ENCODE data around the gene SERPINA12.
"Not testable (repeated sequence)": the region's sequence is repeated elsewhere in the genome, so short reads cannot be mapped to it uniquely, and the experiment has no call there.

The SERPINA12 gene

DNA sequence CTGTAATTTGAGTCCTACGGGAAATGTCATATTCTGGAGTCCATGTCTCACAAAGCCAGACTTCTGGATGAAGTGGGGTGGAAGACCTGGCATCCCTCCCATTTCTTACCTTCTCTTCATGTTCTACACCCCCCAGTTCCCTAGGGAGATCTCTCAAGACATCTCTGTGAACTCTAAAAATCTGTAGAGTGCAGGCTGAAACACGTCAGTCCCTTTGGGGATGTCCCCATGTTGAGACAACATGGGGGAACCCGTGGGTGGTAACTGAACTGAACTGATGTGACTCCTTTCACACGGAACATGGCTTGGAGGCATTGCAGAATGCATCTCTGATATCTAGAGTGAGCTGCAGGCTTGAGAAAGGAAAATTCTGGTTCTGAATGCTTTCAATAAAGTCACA, 15.2 kb downstream of the SERPINA12 start:
- no peak for DNase-seq (ENCODE audit: low read depth in 2 of 2, low spot score in 1 of 2)

- DNase-seq (ENCODE audit: low read depth in 2 of 2, low spot score in 1 of 2), result no peak
Measured at GRCh38 chr14:94491511-94491910, 17.8 kb downstream of the SERPINA12 start.

DNA sequence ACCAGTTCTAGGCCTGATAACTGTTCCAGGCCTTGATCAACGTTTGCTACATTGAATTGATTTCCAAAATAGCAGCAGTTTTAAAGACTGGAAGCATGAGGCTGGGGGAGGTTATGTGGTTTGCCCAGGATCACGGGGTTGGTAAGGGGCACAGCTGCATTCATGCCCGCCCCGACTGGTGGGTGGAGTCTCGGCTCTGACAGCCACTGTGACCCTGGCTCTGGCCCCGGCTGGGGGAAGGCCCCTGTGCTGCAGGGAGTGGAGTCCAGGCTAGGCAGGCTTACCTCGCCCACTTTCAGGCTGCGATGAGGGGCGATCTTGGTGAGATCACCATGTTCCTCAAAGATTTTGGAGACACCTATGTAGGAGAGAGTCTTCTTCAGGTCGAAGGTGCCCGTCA, 19.9 kb downstream of the SERPINA12 start:
- DNase-seq (ENCODE audit: low read depth in 2 of 2, low spot score in 1 of 2), result no peak

DNA sequence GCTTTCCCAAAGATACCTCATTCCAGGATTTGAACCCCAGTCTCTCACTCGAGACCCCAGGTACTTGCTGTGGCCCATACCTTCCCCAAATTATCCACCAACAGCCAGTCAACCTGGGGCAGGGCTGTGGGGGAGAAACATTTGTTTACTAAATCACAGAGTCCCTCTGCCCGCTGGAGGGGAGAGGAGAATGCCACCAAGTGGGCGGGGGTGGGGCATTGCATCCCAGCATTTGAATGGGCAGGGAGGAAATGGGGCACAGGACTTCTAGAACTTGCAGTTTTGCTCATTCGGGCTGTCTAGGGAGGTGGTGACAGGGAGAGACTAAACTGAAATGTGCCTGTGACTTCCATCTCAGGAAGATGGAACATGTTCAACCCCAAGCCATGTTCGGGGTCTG, 22.4 kb downstream of the SERPINA12 start:
- no peak for DNase-seq (ENCODE audit: low read depth in 2 of 2, low spot score in 1 of 2)

- no peak for DNase-seq (ENCODE audit: low read depth in 2 of 2, low spot score in 1 of 2)
Measured at GRCh38 chr14:94485944-94486841, 23.1 kb downstream of the SERPINA12 start.

GRCh38 chr14:94484481-94484880, 24.8 kb downstream of the SERPINA12 start:
- DNase-seq (ENCODE audit: low read depth in 2 of 2, low spot score in 1 of 2), result no peak

DNA sequence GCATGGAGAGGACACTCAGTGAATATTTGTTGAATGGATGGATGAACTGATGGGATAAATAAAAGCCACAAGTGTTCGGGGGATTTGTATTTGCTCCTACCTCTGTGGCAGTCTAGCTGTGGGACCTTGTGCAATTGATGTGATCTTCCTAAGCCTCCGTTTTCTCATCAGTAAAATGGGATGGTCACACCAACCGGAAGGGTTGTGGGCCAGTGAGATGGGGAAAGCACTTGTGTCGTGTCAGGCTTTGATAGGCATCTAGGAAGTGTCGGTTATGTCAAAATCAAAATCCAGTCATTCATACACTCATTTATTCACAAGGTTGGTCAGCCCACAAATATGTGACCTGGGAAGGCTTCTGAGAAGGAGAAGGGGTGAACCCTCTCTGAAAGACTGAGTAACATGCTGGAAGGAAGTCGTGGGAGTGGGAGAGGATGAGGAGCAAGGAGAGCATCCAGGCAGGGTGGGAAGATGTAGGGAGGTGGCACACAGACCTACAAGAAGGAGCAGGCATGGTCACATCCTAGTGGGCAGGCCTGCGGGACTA, 25.5 kb downstream of the SERPINA12 start:
- DNase-seq (ENCODE audit: low read depth in 2 of 2, low spot score in 1 of 2), result no peak

DNA sequence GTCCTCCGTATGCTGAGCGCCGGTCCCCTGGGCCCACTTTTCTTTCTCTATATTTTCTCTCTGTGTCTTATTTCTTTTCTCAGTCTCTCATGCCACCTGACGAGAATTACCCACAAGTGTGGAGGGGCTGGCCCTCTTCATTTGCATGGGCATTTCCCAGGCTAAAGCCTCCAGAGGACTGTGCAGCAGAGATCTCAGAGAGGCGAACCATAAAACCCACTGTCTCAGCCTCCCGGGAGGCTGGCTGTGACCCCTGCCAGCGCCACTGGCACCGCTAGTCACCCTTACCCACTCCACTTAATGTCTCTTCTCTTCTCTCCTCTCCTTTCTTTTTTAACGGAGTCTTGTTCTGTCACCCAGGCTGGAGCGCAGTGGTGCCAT, 26.2 kb downstream of the SERPINA12 start:
- DNase-seq (ENCODE audit: low read depth in 2 of 2, low spot score in 1 of 2), result no peak

DNA sequence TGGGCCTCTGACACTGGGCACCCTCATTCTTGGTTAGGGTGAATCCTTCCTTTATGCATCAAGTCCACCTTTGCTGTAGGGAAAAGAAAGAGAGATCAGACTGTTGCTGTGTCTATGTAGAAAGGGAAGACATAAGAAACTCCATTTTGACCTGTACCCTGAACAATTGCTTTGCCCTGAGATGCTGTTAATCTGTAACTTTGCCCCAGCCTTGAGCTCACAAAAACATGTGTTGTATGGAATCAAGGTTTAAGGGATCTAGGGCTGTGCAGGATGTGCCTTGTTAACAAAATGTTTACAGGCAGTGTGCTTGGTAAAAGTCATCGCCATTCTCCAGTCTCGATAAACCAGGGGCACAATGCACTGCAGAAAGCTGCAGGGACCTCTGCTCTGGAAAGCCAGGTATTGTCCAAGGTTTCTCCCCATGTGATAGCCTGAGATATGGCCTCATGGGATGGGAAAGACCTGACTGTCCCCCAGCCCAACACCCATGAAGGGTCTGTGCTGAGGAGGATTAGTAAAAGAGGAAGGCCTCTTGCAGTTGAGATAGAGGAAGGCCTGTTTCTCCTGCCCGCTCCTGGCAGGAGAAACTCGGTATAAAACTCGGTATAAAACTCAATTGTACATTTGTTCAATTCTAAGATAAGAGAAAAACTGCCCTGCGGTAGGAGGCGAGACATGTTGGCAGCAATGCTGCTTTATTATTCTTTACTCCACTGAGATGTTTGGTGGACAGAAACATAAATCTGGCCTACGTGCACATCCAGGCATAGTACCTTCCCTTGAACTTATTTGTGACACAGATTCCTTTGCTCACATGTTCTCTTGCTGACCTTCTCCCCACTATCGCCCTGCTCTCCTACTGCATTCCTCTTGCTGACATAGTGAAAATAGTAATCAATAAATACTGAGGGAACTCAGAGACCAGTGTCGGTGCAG, 26.9 kb downstream of the SERPINA12 start:
- not testable (repeated sequence) for DNase-seq (ENCODE audit: low read depth in 2 of 2, low spot score in 1 of 2)

DNA sequence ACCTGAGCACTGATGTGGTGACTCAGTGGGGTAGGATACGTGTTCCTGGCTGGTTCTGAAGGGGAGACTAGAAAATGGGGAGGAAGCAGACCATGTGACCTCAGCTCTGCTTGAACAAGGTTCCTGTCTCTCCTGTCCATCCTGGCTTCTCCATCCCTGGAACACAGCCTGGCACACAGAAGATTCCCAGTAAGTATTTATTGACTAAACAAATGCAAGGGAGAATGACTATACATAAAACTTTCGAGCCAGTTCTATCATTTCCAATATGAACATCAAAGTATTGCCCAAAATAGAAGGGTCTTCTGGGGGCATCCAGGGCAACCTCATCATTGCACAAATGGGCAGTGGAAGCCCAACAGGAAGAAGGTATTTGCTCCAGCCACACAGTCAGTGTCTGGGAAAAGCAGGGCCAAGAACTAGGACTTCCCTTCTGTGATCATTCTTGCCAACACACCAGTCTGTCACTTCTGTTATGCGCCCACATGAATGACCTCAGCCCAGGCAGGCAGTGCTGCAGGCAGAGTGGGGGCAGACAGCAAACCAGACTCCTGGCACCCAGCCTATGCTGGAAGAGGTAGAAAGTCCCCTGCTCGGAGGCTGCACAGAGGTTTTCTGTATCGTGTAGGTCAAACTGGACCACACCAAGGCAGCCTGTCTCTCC, 27.7 kb downstream of the SERPINA12 start:
- DNase-seq (ENCODE audit: low read depth in 2 of 2, low spot score in 1 of 2), result no peak

GRCh38 chr14:94480809-94481208, 28.5 kb downstream of the SERPINA12 start:
- DNase-seq (ENCODE audit: low read depth in 2 of 2, low spot score in 1 of 2), result no peak

- no peak for DNase-seq (ENCODE audit: low read depth in 2 of 2, low spot score in 1 of 2)
Measured at GRCh38 chr14:94478420-94478819, 30.8 kb downstream of the SERPINA12 start.

- DNase-seq (ENCODE audit: low read depth in 2 of 2, low spot score in 1 of 2), result no peak
Measured at GRCh38 chr14:94476023-94476422, 33.2 kb downstream of the SERPINA12 start, which contains the start of gene SERPINA9. SERPINA9 (minus strand) TSS chr14:94476197; CDS start chr14:94469840, 6,357 bp downstream.

- no peak for DNase-seq (ENCODE audit: low read depth in 2 of 2, low spot score in 1 of 2)
Measured at GRCh38 chr14:94474581-94475031, 34.7 kb downstream of the SERPINA12 start.

GRCh38 chr14:94473666-94474410, 35.4 kb downstream of the SERPINA12 start:
- no peak for DNase-seq (ENCODE audit: low read depth in 2 of 2, low spot score in 1 of 2)

- DNase-seq (ENCODE audit: low read depth in 2 of 2, low spot score in 1 of 2), result no peak
Measured at GRCh38 chr14:94472842-94473241, 36.4 kb downstream of the SERPINA12 start.

GRCh38 chr14:94471045-94471444, 38.2 kb downstream of the SERPINA12 start:
- no peak for DNase-seq (ENCODE audit: low read depth in 2 of 2, low spot score in 1 of 2)

GRCh38 chr14:94470311-94470710, 39.0 kb downstream of the SERPINA12 start:
- DNase-seq (ENCODE audit: low read depth in 2 of 2, low spot score in 1 of 2), result no peak

GRCh38 chr14:94469261-94469660, 40.0 kb downstream of the SERPINA12 start:
- no peak for DNase-seq (ENCODE audit: low read depth in 2 of 2, low spot score in 1 of 2)

All from stimulated activated CD8-positive, alpha-beta memory T cell treated with anti-CD3 and anti-CD28 coated beads, Interleukin-4, amount 100 ng/mL, for 4 hours (primary cell).